ENCODE data around the gene UQCRC1. TPM values are rescaled to one million over a fixed set of nuclear protein-coding genes. Genes with fewer than 3 reads are reported as not detected.

Gene UQCRC1
- total RNA-seq, 1 experiment from 2014 or later: 278 TPM

- TF ChIP-seq CTCF (IDR thresholded peaks at IDR 0.05; ENCODE audit: insufficient read depth in 1 of 2, low read depth in 1 of 2, low read length in 1 of 2, severe bottlenecking in 1 of 2, unreplicated experiment in 1 of 2): no peak
- Histone ChIP-seq H3K36me3 (ENCODE audit: control insufficient read depth, insufficient read depth, low read length) (peaks cover 4% of the 10 kb centered on the region), H3K27me3 (replicated peaks; ENCODE audit: control insufficient read depth, insufficient read depth, low read length) (no peaks in the 10 kb centered on the region), H3K4me3 (ENCODE audit: low read depth, low read length) (no peak overlapping the region), H3K9me3 (no peaks in the 10 kb centered on the region), H3K4me1 (no peaks in the 10 kb centered on the region)
- no peak overlapping the region for H3K27ac Mint-ChIP-seq (ENCODE audit: unreplicated experiment)
- H3K4me1 Mint-ChIP-seq (ENCODE audit: low read depth, unreplicated experiment): no peaks in the 10 kb centered on the region
- H3K9me3 Mint-ChIP-seq (ENCODE audit: unreplicated experiment): no peaks in the 10 kb centered on the region
- no peaks in the 10 kb centered on the region for H3K27me3 Mint-ChIP-seq (ENCODE audit: insufficient read depth, unreplicated experiment)
- no TSS peak for BruUV-seq (replicated peaks)
- H3K4me3 Mint-ChIP-seq (ENCODE audit: unreplicated experiment): no peak overlapping the region
- intact Hi-C loops (cut with micrococcal nuclease; ENCODE audit: unreplicated experiment): no loop called here
- CTCF ChIA-PET: no interaction called here
- DNase-seq: no peak
- POLR2A ChIA-PET: no interaction called here
- H3K36me3 Mint-ChIP-seq (ENCODE audit: insufficient read depth, unreplicated experiment): peaks cover 66% of the 10 kb centered on the region
Measured at GRCh38 chr3:48652923-48653715, 43.7 kb upstream of the UQCRC1 start.

GRCh38 chr3:48651771-48652170 lies 42.3 kb upstream of the UQCRC1 start:
- Histone ChIP-seq H3K9me3 (no peaks in the 10 kb centered on the region), H3K36me3 (ENCODE audit: control insufficient read depth, insufficient read depth, low read length) (peaks cover 4% of the 10 kb centered on the region), H3K27me3 (replicated peaks; ENCODE audit: control insufficient read depth, insufficient read depth, low read length) (no peaks in the 10 kb centered on the region), H3K4me1 (no peaks in the 10 kb centered on the region), H3K4me3 (ENCODE audit: low read depth, low read length) (no peak overlapping the region)
- H3K9me3 Mint-ChIP-seq (ENCODE audit: unreplicated experiment): no peaks in the 10 kb centered on the region
- intact Hi-C loops (cut with micrococcal nuclease; ENCODE audit: unreplicated experiment): no loop called here
- ChIA-PET CTCF (no interaction called here), POLR2A (no interaction called here)
- no peaks in the 10 kb centered on the region for H3K27me3 Mint-ChIP-seq (ENCODE audit: insufficient read depth, unreplicated experiment)
- no peak overlapping the region for H3K27ac Mint-ChIP-seq (ENCODE audit: unreplicated experiment)
- DNase-seq: no peak
- H3K36me3 Mint-ChIP-seq (ENCODE audit: insufficient read depth, unreplicated experiment): peaks cover 60% of the 10 kb centered on the region
- no peaks in the 10 kb centered on the region for H3K4me1 Mint-ChIP-seq (ENCODE audit: low read depth, unreplicated experiment)
- no peak overlapping the region for H3K4me3 Mint-ChIP-seq (ENCODE audit: unreplicated experiment)
- no peak for TF ChIP-seq CTCF (IDR thresholded peaks at IDR 0.05; ENCODE audit: insufficient read depth in 1 of 2, low read depth in 1 of 2, low read length in 1 of 2, severe bottlenecking in 1 of 2, unreplicated experiment in 1 of 2)
- no TSS peak for BruUV-seq (replicated peaks)

- no peak for DNase-seq
- Histone ChIP-seq H3K4me1 (no peaks in the 10 kb centered on the region), H3K4me3 (ENCODE audit: low read depth, low read length) (no peak overlapping the region), H3K36me3 (ENCODE audit: control insufficient read depth, insufficient read depth, low read length) (peaks cover 5% of the 10 kb centered on the region), H3K27me3 (replicated peaks; ENCODE audit: control insufficient read depth, insufficient read depth, low read length) (no peaks in the 10 kb centered on the region), H3K9me3 (no peaks in the 10 kb centered on the region)
- Mint-ChIP-seq H3K4me1 (ENCODE audit: low read depth, unreplicated experiment) (no peaks in the 10 kb centered on the region), H3K36me3 (ENCODE audit: insufficient read depth, unreplicated experiment) (peaks cover 60% of the 10 kb centered on the region), H3K9me3 (ENCODE audit: unreplicated experiment) (no peaks in the 10 kb centered on the region), H3K27me3 (ENCODE audit: insufficient read depth, unreplicated experiment) (no peaks in the 10 kb centered on the region), H3K27ac (ENCODE audit: unreplicated experiment) (no peak overlapping the region), H3K4me3 (ENCODE audit: unreplicated experiment) (no peak overlapping the region)
- intact Hi-C loops (cut with micrococcal nuclease; ENCODE audit: unreplicated experiment): no loop called here
- CTCF ChIA-PET: no interaction called here
- POLR2A ChIA-PET: no interaction called here
- no TSS peak for BruUV-seq (replicated peaks)
- TF ChIP-seq CTCF (IDR thresholded peaks at IDR 0.05; ENCODE audit: insufficient read depth in 1 of 2, low read depth in 1 of 2, low read length in 1 of 2, severe bottlenecking in 1 of 2, unreplicated experiment in 1 of 2): no peak
Measured at GRCh38 chr3:48650723-48651122, 41.3 kb upstream of the UQCRC1 start.

Measured in Caco-2 (cell line).